ENCODE data around the gene EMX2.
"Not testable (repeated sequence)": the region's sequence is repeated elsewhere in the genome, so short reads cannot be mapped to it uniquely, and the experiment has no call there.

The EMX2 gene

DNA sequence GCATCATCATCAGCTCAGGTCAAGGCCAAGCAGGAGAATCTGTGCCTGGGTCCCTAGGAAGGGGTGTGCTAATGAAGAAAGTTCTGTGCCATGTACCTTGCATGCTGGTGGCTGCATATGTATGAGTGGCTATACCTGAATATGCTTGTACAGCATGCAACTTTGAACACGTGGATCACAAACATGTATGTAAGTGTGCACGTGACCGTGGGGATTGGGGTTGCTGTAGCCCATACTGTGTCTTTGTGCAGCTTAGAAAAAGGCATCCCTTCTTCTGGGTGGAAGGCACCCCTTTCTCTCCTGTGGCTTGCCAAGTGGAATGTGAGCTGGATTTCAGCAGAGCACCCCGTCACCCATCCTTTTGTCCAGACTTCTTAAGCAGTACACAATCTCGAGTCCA, 13.8 kb downstream of the EMX2 start:
- no peak for DNase-seq (ENCODE audit: low spot score)

DNA sequence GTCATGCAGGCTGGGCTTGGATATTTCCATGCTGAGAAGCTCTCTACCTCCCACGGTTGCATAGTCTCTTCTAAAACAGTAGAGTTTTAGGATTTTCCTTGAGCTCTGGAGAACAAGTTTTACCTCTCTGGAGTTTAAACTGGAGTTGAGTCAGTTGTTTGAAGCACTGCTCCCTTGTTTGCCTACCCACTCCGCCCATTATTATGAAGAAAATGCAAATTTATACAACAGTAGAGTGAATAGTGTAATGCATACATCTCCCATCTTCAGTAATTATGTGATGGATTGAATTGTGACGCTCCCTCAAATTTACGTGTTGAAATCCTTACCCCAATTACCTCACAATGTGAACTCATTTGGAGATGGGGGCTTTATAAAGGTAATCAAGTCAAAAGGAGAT, 17.2 kb downstream of the EMX2 start:
- DNase-seq (ENCODE audit: low spot score): no peak

DNA sequence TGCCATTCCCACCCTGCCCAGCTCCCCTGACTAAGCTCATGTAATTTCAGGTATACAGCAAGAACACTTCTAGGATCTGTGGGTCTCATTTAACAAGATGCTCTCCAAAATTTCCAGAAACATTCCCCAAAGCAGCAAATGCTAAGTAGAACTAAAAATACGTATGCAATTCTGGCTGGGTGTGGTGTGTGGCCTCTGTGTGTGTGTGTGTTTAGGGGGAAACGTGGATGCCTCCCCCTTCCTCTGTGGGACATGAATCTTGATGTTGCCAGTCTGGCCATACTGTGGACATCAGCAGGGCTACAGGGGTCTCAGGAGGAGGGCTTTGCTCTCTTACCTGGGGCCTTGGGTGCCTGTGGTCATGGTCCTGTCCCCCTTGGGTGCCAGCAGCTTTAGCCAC, 18.4 kb downstream of the EMX2 start:
- no peak for DNase-seq (ENCODE audit: low spot score)

DNA sequence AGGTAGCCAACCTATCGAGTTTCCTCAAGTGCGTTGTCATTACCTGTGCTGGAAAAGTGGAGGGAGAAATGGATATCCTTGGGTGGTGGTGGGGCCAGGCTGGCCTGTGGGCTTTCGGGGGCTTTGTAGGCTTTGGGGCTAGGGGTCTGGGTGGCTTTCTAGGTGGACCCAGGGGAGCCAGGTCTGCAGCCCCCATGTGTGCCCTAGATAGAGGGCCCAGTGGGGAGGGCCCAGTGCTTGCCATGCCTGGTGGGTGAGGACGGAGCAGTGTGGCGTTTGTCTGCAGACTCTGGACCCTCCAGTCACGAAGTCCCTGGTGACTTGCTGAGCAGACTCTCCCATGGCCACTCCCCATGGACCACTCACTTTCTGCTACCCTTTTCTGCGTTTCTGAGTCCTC, 19.7 kb downstream of the EMX2 start:
- no peak for DNase-seq (ENCODE audit: low spot score)

DNA sequence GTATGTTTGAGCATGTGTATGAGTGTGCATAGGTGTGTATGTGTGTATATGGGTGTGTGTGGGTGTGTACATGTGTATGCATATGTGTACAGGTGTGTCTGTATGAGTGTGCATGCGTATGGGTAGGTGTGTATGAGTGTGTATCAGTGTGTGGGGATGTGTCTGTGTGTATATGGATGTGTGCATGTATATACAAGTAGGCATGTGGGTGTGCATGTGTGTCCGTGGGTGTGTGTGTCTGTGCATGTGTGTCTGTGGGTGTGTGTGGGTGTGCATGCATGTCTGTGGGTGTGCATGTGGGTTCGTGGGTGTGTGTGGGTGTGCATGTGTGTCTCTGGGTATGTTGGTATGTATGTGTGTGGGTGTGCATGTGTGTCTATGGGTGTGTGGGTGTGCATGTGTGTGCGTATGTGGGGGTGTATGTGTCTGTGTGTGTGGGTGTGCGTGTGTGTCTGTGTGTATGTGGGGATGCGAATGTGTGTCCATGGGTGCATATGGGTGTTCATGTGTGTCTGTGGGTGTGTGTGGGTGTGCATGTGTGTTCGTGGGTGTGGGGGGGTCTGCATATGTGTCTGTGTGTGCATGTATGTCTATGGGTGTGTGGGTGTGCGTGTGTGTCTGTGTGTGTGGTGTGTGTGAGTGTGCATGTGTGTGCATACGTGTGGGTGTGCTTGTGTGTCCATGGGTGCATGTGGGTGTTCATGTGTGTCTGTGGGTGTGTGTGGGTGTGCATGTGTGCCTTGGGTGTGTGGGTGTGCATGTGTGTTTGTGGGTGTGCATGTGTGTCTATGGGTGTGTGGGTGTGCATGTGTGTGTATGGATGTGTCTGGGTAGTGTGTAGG, 20.6 kb downstream of the EMX2 start:
- DNase-seq (ENCODE audit: low spot score): no peak

DNA sequence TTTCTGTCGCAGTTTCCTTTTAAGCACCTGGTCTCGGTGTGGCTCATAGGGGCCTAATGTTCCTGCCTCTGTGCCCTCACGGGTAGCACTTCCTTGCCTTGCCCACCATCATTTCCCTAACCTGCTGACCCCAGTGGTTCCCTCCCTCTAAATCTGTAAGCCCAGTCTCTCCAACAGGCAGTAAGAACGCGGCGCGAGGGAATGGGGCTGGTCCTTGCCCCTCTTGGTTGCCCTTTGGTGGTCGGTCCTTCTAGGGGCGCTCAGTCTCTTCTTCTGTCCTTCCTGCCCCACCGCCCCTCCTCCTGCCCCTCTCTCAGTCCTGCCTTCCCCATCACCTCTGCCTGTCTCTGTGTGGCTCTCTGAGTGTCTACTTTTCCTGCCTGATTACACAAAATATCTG, 21.2 kb downstream of the EMX2 start:
- no peak for DNase-seq (ENCODE audit: low spot score)

DNA sequence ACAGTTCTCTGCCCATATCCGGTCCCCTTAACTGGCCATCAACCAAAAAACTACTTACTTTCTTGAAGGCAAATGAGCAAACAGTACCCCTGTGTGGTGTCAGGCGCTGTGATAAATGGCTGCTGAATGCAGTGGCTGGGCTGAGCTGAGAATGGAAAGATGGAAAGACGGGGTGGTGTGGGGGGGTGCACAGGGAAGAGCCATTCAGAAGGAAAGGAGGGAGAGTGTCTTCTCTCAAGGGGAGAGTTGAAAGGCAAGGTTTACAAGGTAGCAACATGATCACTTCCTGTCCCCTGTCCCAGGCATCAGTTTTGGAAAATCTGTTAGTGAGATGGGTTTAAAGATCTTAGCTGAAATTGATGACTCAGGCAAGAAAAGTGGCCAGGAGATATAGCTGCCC, 22.5 kb downstream of the EMX2 start:
- no peak for DNase-seq (ENCODE audit: low spot score)

DNA sequence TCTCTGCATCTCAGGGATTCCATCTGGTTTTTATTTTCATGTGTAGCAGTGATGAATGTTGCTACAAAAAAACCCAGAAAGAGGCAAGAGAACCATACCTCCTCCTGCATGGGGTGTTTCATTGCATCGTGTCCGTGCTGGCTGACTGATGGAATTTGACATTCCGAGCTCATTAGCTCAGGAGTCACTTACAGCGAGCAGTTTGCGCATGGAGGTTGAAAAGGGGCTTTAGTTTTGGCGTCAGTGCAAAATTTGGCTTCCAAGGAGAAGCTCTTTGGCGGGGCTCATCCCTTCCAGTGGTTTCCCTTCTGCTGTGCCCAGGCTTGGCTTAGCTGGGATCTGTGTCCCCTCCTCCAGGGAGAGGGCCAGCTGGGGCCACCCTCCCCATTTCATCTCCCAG, 25.8 kb downstream of the EMX2 start:
- DNase-seq (ENCODE audit: low spot score): no peak

DNA sequence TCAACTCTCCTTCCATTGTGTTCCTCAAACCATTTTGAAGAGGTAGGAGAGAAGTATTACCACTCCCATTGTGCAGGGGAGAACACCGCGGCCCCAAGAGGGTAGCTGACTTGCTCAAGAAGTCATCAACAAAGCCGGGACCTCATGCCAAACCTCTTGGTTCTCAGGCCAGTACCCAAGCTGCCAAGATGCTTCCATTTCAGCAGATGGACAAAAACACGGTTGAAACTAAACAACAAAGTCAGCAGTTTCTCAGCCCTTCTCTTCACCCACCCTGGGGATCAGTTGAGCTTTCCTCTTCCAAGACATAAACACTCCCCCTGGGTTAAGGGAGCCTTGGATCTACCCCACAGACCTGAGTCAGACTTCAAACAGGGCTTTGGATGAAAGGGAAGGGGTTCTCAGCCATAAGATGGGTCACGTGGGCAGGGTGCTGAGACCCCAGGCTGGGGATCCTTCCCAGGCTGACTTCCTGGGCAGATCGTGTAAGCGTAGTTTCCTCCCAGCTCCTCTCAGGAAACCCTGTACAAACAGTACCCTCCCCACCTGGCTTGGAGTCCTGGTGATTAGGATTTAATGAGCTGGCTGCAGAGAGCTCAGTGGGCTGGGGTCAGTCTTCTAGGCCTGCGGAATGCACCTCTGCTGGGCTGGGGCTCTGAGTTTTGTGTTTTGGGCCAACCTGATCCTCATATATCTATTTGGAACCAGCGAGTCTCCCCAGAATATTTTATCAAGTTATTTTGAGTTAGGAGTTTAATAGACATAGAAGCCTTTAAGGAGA, 27.3 kb downstream of the EMX2 start:
- DNase-seq (ENCODE audit: low spot score): no peak

DNA sequence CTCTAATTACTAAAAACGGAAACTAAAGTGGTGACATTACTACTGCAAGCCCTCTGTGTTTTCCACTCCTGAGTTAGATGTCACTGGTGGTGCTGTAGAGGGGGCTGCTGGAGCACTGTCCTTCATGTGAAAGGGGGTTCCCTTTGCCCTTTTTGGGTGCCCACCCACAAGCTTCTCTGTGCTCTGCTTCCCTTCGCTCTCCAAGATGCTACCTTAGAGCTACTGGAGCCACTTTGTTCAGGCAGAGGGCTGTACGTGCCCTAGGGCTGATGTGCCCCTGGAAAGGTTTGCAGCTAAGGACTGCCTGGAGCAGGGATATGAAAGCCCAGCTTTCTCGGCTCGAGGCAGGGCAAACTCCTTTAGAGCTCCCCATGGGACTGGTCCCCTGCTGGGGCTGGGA, 28.3 kb downstream of the EMX2 start:
- DNase-seq (ENCODE audit: low spot score): no peak

DNA sequence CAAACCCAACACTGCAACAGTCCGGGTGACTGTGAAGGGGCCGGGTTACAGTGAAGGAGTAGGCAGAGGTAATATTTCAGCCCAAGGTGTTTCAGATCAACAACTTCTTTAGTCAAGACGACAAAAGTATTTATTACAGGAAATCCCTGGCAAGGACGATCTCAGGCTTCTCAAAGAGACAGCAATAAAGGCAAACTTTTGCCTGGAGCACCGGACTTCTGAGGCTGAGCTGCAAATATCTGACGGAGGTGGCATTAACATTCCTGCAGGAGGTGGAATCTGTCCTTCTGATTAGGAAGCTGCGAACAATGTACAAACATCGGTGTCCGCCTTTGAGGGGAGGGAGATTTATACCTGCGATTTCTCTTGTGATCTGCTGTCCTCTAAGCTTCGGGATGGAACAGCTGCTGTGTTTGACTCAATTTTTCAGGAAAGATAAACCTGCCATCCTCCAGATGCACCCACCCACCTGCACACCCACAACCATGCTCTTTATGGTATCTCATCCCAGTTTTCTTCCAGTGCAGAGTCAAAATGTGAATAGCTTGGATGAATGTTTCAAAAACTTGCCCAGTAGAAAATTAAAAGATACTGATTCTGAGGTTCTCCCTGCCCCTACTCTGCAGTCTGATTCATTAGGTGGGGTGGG, 32.1 kb downstream of the EMX2 start:
- no peak for DNase-seq (ENCODE audit: low spot score)

DNA sequence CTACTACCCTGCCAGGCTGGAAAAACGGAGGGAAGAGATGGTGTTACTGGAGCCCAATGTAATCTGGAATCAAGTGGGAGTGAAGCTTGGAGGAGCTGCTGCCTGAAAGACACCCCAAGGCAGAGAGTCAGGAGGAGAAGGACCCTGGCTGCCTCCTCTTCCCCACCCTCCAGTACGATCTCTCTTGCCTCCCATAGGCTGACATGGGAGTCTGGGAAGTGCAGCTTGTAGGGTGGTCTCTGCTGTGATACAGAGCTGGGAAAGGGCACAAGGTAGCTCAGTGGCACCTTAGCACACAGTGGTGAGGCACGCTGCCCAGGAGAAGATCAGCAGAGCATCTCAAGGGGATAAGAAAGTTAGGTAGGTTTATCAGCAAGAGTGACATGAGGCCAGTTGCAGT, 35.9 kb downstream of the EMX2 start:
- no peak for DNase-seq (ENCODE audit: low spot score)

DNA sequence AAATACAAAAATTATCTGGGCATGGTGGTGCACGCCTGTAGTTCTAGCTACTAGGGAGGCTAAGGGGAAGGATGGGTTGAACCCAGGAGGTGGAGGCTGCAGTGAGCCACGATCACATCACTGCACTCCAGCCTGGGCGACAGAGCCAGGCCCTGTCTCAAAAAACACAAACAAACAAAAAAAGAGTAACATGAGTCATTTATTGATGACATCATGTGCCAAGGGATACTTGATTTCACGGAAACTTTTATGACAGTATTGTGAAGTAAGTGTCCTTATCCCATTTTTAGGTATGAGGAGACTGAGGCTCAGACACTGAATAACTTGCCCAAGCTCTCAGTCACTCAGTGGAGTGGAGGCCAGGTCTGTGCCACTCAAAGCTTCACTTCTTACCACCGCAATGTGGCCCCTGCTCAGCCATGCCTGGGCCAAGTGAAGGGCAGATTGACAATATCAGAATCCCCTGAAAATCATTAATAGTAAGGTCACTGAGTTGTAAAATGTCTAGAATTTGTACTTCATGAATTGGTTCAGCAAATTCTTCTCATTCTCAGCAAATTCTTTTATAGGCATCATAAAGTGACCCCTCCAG, 36.5 kb downstream of the EMX2 start:
- no peak for DNase-seq (ENCODE audit: low spot score)

DNA sequence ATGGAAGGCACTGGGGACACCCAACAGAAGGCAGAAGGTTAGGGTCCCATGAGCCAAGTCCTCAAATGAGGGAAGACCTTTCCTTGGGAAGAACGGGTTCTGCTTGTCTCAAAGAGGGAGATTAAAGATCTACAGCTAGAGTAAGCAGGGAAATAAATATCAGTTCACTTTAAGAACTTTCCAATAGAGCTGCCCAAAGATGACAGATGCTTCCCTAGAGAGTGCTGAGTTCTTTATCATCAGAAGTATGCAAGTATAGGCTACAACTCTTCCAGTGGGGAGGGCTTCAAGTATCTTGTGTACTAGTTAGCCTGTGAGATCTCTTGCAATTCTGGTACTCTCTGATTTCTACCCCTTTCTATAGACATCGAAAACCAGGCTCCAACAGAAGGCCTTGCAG, 39.4 kb downstream of the EMX2 start:
- DNase-seq (ENCODE audit: low spot score): no peak

DNA sequence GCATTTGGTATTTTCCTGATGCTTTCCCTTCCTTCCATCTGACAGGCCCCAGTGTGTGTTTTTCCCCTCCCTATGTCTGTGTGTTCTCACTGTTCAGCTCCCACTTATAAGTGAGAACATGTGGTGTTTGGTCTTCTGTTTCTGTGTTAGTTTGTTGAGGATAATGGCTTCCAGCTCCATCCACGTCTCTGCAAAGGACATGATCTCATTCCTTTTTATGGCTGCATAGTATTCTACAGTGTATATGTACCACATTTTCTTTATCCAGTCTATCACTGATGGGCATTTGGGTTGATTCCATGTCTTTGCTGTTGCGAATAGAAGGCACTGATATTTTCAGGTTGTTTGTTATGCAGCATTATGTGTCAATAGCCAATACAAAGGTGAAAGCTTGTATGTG, 42.3 kb downstream of the EMX2 start:
- not testable (repeated sequence) for DNase-seq (ENCODE audit: low spot score)

DNA sequence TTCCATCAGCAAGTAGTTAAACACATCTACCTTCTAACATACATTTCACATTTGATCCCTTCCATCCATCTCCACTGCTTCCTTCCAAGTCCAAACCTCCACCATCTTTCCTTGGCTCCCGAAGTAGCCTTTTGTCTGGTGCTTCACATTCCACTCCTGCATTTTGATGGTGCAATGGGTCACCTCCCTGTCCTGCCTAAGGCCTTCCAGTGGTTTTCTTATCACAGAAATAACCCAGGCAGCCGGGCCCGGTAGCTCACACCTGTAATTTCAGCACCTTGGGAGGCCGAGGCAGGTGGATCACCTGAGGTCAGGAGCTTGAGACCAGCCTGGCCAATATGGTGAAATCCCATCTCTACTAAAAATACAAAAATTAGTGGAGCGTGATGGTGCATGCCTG, 44.5 kb downstream of the EMX2 start:
- no peak for DNase-seq (ENCODE audit: low spot score)

DNA sequence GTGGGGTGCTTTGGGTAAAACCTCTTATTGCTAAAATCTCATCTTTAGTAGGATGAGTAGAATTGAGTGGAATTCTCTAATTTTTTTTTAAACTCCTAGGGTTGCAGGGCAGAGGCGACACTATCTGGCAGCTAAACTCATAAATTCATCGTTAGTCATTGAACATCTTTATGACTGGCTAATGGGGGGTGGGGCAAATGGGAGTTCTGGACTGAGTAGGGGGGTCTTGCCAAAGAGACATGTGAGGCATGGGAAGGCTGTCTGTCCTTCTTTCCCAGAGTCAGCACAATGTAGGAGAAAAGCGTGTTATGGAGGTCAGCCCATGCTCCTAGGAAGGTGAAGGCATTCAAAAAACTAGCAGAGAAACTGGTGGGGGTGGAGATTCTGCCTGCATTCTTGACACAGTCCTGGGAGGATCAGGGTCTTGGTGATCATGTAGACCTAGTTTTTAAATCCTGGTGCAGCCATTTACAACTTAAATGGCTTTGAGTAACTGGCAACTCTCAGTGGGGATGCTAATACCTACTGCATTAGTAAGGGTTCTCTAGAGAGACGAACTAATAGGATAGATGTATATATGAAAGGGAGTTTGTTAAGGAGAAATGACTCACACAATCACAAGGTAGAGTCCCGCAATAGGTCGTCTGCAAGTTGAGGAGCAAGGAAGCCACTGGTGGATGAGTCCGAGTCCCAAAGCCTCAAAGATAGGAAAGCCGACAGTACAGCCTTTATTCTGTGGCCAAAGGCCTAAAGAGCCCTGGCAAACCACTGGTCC, 47.7 kb downstream of the EMX2 start:
- DNase-seq (ENCODE audit: low spot score): no peak

DNA sequence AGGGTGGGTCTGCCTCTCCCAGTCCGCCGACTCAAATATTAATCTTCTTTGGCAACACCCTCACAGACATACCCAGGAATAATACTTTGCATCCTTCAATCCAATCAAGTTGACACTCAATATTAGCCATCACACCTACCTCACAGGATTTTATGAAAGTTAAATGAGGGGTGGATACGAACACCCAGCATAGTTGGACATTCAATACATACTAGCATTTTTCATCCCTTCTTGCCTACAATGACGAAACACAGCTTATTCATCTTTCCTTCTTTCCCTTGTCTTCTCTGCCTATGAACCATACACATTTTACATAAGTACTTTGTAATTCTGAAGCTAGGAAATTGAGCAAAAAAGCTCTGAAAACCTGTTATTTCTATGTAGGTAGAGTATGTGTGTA, 48.5 kb downstream of the EMX2 start:
- DNase-seq (ENCODE audit: low spot score): no peak

DNA sequence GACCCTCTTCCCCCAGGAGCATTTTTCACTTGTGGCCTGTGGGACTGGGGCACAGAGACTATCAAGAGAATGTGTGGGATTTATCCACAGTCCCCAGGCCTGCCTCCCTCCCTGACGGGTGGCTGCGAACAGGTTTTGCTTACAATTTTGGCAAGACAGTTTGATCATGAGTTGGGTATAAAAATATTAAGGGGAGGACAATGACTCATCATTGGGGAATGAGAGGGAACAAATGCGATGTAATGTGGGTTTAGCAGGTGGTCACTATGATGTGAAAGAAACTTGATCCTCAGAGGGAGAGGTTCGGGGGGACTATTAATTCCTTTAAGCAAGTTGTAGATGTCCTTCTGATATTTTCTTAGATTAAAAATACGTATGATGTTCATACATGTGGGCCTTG, 52.2 kb downstream of the EMX2 start:
- no peak for DNase-seq (ENCODE audit: low spot score)

DNA sequence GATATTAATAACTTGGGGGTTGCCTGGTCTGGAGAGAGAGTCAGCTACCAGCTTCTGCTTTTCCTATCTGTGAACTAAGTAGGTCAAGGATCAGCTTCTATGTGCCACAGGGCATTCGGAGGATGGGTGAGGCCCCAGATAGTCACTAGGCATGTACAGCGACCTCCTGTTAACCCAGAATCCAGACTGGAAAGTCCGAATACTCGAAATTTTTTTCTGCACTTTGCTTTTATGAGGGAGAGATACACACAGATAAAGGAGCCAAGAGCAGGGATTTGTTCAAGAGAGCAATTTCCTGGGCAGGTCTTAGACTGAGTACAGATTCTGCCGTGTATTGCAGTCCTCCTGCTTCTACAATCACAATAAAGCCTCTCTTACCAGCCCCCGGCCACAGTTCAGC, 54.2 kb downstream of the EMX2 start:
- DNase-seq (ENCODE audit: low spot score): no peak

DNA sequence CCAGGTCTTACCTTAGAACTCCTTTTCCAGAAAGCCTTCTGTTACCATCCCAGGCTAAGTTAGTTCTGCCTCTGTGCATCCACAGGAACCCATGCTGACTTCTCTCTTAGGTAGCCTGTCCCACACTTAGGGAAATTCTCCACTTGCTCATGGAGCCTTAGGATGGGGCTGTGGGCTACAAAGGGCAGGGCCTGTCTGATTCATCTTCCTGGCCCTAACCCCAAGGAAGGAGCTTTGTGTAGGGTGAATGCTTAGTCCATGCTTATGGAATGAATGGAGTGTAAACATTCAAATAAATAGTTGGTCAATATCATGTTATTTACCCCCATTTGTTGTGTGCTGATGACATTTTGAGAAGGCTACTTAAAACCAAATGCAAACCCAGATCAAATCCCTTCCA, 54.7 kb downstream of the EMX2 start:
- no peak for DNase-seq (ENCODE audit: low spot score)
